Measurements from ENCODE around the gene SFXN1. TPM values are rescaled to one million over a fixed set of nuclear protein-coding genes. Genes with fewer than 3 reads are reported as not detected.

The SFXN1 gene
- total and polyA plus RNA-seq, 4 experiments from 2014 or later, result 75.9 to 111 (median 91.6) TPM

DNA sequence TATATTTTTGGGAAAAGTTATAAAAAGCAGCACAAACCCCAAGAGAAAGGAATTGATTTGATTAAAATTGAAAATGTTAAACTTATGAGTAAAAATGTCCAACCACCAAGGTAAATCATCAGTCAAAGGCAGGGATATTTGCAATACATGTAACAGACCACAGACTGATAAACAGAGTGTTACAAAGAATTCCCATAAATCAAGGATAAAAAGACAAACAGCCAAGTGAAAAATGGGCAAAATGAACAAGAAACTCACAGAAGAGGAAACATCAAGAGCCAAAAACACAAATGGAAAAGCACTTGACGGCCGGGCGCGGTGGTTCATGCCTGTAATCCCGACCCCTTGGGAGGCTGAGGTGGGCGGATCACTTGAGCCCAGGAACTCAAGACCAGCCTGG is 98.2 kb downstream of the SFXN1 start:
- ChIA-PET POLR2A (ENCODE audit: partially characterized antibody) (no interaction called here), CTCF (ENCODE audit: partially characterized antibody) (no interaction called here)
- Mint-ChIP-seq H3K36me3 (no peaks in the 10 kb centered on the region), H3K9me3 (no peaks in the 10 kb centered on the region), H3K4me3 (no peak overlapping the region), H3K27me3 (peaks cover 7 to 10% of the 10 kb centered on the region in 2 donors), H3K27ac (no peak overlapping the region), H3K4me1 (peaks cover 0 to 4% (median under 1%) of the 10 kb centered on the region in 4 donors)
- H3K4me3 ChIP-seq (ENCODE audit: low read length in 2 of 2), result no peak overlapping the region
- DNase-seq, result no peak
- H3K27ac ChIP-seq (ENCODE audit: low read depth, low read length), result no peak overlapping the region
- intact Hi-C loops (cut with micrococcal nuclease), result no loop called here
- H3K27me3 ChIP-seq (ENCODE audit: insufficient read depth, low read length), result no peaks in the 10 kb centered on the region
- no peaks in the 10 kb centered on the region for H3K9me3 ChIP-seq (ENCODE audit: control insufficient read depth in 1 of 2, low read length in 2 of 2)
- H3K4me1 ChIP-seq (ENCODE audit: insufficient read depth, low read length), result no peaks in the 10 kb centered on the region
- no peaks in the 10 kb centered on the region for H3K36me3 ChIP-seq (ENCODE audit: insufficient read depth, low read length)

Other genes with a start within 250 kb of the SFXN1 start
- gene DRD1, start 34.4 kb upstream of the SFXN1 start, total RNA-seq, result not detected
- not detected for gene DRD1, start 34.4 kb upstream of the SFXN1 start, polyA plus RNA-seq
- gene HRH2, start 179.5 kb downstream of the SFXN1 start, total RNA-seq, result 1 to 10 TPM; 4.0 to 4.2 TPM
- 1 to 10 TPM in 1 of 2 donors, under 1 TPM in 1; 0.63 to 5.2 TPM for gene HRH2, start 179.5 kb downstream of the SFXN1 start, polyA plus RNA-seq

Measured in CD4-positive, alpha-beta memory T cell (primary cell).